PC-9 (cell line): Measurements from ENCODE around the gene SLC1A5. TPM values are rescaled to one million over a fixed set of nuclear protein-coding genes. Genes with fewer than 3 reads are reported as not detected.
"Not testable (repeated sequence)": the region's sequence is repeated elsewhere in the genome, so short reads cannot be mapped to it uniquely, and the experiment has no call there.

ENCODE experiments used
- BruUV-seq: library from RNA; stranded (reverse); fragments of 400-500 nt; replicated peaks from 2 replicates; lab custom pipeline; 2021; lab: Mats Ljungman, UMichigan
- CTCF ChIA-PET: fragments of 300-600 bp; sonication (Branson Sonifier 250); formaldehyde crosslinking; loops from one replicate; lab custom pipeline; 2022; ENCODE audit warnings: antibody characterized with exemption; lab: Charles Lee
- POLR2A ChIA-PET: fragments of 300-600 bp; sonication (Branson Sonifier 250); formaldehyde crosslinking; loops from one replicate; lab custom pipeline; 2022; ENCODE audit warnings: antibody characterized with exemption; ENCODE audit not compliant: unreplicated experiment; lab: Charles Lee
- DNase-seq, 2 experiments: peaks; one replicate each; pipeline versions ENCODE4 v3.0.0 to v3.0.0-alpha.2; 2015 to 2022; ENCODE audit warnings: mixed read lengths in 1 of 2
- H2AFZ ChIP-seq: fragments of 200-600 bp; sonication (generic); 2 replicates; pipeline ENCODE4 v1.8.1; 2017; ENCODE audit warnings: antibody characterized with exemption
- H3F3A ChIP-seq: fragments of 200-600 bp; sonication (generic); 2 replicates; pipeline ENCODE4 v1.8.1; 2017; ENCODE audit warnings: antibody characterized with exemption, mild to moderate bottlenecking, low read depth; ENCODE audit not compliant: insufficient read depth
- H3K27ac ChIP-seq: fragments of 200-600 bp; sonication (generic); 2 replicates; pipeline ENCODE4 v1.6.1; 2016; ENCODE audit warnings: mixed run types
- H3K27me3 ChIP-seq: fragments of 200-600 bp; sonication (generic); 2 replicates; pipeline ENCODE4 v1.6.1; 2016; ENCODE audit warnings: low read depth, mixed run types; ENCODE audit not compliant: insufficient read depth
- H3K36me3 ChIP-seq: fragments of 200-600 bp; sonication (generic); 2 replicates; pipeline ENCODE4 v1.6.1; 2016; ENCODE audit warnings: low read depth, mixed run types
- H3K4me1 ChIP-seq: fragments of 200-600 bp; sonication (generic); replicated peaks from 2 replicates; pipeline ENCODE4 v1.6.1; 2016; ENCODE audit warnings: mixed run types; ENCODE audit not compliant: insufficient read depth
- H3K4me2 ChIP-seq: fragments of 200-600 bp; sonication (generic); 2 replicates; pipeline ENCODE4 v1.6.1; 2017; ENCODE audit warnings: mixed run types
- H3K4me3 ChIP-seq: fragments of 200-600 bp; sonication (generic); 2 replicates; pipeline ENCODE4 v1.6.1; 2016; ENCODE audit warnings: mixed run types
- H3K79me2 ChIP-seq: fragments of 200-600 bp; sonication (generic); 2 replicates; pipeline ENCODE4 v1.6.1; 2017; ENCODE audit warnings: low read depth, mixed run types
- H3K9me2 ChIP-seq: fragments of 200-600 bp; sonication (generic); 2 replicates; pipeline ENCODE4 v1.8.1; 2017; ENCODE audit warnings: mild to moderate bottlenecking; ENCODE audit not compliant: insufficient read depth
- H3K9me3 ChIP-seq: fragments of 200-600 bp; sonication (generic); 2 replicates; pipeline ENCODE4 v1.8.1; 2016; ENCODE audit warnings: low read depth; ENCODE audit not compliant: insufficient read depth
- H4K20me1 ChIP-seq: fragments of 200-600 bp; sonication (generic); 2 replicates; pipeline ENCODE4 v1.8.1; 2017; ENCODE audit not compliant: insufficient read depth
- EZH2 ChIP-seq: fragments of 200-600 bp; sonication (generic); IDR thresholded peaks from 2 replicates; pipeline ENCODE4 v1.8.0; 2017; ENCODE audit warnings: antibody characterized with exemption, low read depth
- intact Hi-C: fragments of 100-400 bp; cut with micrococcal nuclease; formaldehyde crosslinking; loops from one replicate; pipeline ENCODE4 v1.10.0; 2022; ENCODE audit not compliant: unreplicated experiment
- total RNA-seq: library from RNA; stranded (reverse); gene quantifications from 2 replicates; pipeline ENCODE4 v1.2.3, GENCODE V29; 2021
- TF ChIP-seq, protein P1 (sequence below): fragments of 200-600 bp; sonication (generic); conservative IDR thresholded peaks from 2 replicates; pipeline ENCODE4 v1.6.1; 2017; ENCODE audit warnings: mixed run types, antibody characterized with exemption, mild to moderate bottlenecking, moderate library complexity

The SLC1A5 gene
- total RNA-seq, 1 experiment from 2014 or later: 264 TPM

DNA sequence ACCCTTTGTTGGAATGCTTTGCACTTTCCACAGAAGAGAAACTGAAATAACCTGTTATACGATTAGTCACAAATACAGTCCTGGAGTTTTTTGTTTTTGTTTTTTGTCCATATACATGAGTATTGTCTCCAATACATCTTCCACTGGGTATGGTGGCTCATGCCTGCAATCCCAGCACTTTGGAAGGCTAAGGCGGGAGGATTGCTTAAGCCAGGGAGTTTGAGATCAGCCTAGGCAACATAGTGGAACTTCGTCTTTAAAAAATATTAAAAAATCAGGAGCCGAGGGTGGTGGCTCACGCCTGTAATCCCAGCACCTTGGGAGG, 37.3 kb upstream of the SLC1A5 start:
- intact Hi-C loops: loop anchor here (1.0 kb wide), 1 partner anchor 37 kb away; the partner anchor contains the start of gene SLC1A5
- TF ChIP-seq EZH2: no peak
- TF ChIP-seq, protein P1, sequence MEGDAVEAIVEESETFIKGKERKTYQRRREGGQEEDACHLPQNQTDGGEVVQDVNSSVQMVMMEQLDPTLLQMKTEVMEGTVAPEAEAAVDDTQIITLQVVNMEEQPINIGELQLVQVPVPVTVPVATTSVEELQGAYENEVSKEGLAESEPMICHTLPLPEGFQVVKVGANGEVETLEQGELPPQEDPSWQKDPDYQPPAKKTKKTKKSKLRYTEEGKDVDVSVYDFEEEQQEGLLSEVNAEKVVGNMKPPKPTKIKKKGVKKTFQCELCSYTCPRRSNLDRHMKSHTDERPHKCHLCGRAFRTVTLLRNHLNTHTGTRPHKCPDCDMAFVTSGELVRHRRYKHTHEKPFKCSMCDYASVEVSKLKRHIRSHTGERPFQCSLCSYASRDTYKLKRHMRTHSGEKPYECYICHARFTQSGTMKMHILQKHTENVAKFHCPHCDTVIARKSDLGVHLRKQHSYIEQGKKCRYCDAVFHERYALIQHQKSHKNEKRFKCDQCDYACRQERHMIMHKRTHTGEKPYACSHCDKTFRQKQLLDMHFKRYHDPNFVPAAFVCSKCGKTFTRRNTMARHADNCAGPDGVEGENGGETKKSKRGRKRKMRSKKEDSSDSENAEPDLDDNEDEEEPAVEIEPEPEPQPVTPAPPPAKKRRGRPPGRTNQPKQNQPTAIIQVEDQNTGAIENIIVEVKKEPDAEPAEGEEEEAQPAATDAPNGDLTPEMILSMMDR: 0 out of 2 replicates have a peak, but pooled peaks have one; percentile 9
- no TSS peak for BruUV-seq
- H3K79me2 ChIP-seq: no peaks in the 10 kb centered on the region
- peaks cover 48% of the 10 kb centered on the region for H3F3A ChIP-seq
- ChIA-PET CTCF (no interaction called here), POLR2A (interaction anchor here (0.6 kb wide), 1 partner anchor 37 kb away, joined by 7 read pairs; the partner anchor contains the start of gene SLC1A5)
- H4K20me1 ChIP-seq: no peaks in the 10 kb centered on the region
- H3K4me2 ChIP-seq: peak overlapping the region; percentile 43
- peak in 1 of 2 experiments; percentile 93 for DNase-seq
- H3K27me3 ChIP-seq: no peaks in the 10 kb centered on the region
- no peak overlapping the region; the same call in 1 of the 2 replicates for H3K4me3 ChIP-seq
- H3K9me3 ChIP-seq: no peaks in the 10 kb centered on the region
- H3K27ac ChIP-seq: peak overlapping the region; percentile 49
- H3K36me3 ChIP-seq: no peaks in the 10 kb centered on the region
- H3K9me2 ChIP-seq: no peaks in the 10 kb centered on the region
- H3K4me1 ChIP-seq: peaks cover 57% of the 10 kb centered on the region
- no peak overlapping the region for H2AFZ ChIP-seq

DNA sequence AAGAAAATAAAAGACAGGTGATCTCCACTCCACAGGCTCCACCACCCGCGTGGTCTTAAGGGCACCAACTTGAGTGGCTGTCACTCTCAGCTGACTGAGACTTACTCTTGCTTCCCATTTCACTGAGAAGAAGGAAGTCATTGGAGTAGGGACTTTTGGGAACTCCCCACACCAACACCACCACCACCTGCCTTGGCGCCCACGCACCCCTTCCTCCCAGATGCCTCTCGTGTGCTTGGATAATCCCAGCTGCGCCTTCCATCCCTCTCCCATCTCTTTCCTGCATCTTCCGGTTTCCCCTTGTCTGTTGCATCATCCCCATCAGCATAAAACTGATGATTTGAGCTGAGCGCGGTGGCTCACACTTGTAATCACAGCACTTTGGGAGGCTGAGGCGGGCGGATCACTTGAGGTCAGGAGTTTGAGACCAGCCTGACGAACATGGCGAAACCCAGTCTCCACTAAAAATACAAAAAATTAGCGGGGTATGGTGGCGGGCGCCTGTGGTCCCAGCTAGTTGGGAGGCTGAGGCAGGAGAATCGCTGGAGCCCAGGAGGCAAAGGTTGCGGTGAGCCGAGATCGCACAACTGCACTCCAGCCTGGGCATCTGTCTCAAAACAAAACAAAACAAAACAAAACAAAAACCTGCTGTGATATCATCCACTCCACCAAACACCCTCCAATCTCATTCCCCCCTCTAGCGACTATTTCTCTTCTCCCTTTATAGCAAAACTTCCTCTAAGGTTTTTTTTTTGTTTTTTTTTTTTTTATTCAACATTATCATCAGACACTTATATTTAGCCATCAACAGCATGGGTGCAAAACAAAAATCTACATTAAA, 36.7 kb upstream of the SLC1A5 start:
- ChIA-PET POLR2A (no interaction called here), CTCF (interaction anchor here (0.6 kb wide), 1 partner anchor 92 kb away, joined by 3 read pairs; no protein-coding TSS in a partner anchor)
- TF ChIP-seq EZH2: no peak
- TF ChIP-seq, protein P1: peak; percentile 31; the same call in 1 of the 2 replicates
- Histone ChIP-seq H3K4me2 (peak overlapping the region; percentile 43), H3F3A (peaks cover 49% of the 10 kb centered on the region), H3K27ac (peak overlapping the region; percentile 49), H4K20me1 (no peaks in the 10 kb centered on the region), H3K9me2 (no peaks in the 10 kb centered on the region), H3K36me3 (no peaks in the 10 kb centered on the region), H3K9me3 (no peaks in the 10 kb centered on the region), H3K27me3 (no peaks in the 10 kb centered on the region), H3K4me1 (peaks cover 60% of the 10 kb centered on the region), H3K4me3 (no peak overlapping the region), H3K79me2 (no peaks in the 10 kb centered on the region), H2AFZ (peak overlapping the region; percentile 17; the same call in 1 of the 2 replicates)
- BruUV-seq: no TSS peak
- no peak for DNase-seq
- intact Hi-C loops: loop anchor here (1.0 kb wide), 1 partner anchor 37 kb away; the partner anchor contains the start of gene SLC1A5

DNA sequence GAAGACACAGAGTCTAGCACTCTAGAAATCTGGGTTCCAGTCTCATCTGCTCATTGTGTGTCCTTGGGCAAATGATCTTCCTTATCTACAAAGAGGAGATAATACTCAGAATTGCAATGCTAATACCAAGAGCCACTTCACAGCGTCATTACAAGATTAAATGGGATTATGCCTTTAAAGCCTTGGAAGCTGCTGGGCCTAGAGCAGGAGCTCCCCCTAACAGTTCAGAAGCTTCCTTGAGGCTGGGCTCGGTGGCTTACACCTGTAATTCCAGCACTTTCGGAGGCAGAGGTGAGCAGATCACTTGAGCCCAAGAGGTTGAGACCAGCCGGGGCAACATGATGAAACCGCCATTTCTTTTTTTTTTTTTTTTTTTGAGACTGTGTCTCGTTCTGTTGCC, 34.7 kb upstream of the SLC1A5 start:
- no peaks in the 10 kb centered on the region for H3K9me2 ChIP-seq
- no peak overlapping the region for H3K4me2 ChIP-seq
- H4K20me1 ChIP-seq: no peaks in the 10 kb centered on the region
- no TSS peak for BruUV-seq
- no peaks in the 10 kb centered on the region for H3K27me3 ChIP-seq
- H3K27ac ChIP-seq: no peak overlapping the region
- ChIA-PET POLR2A (no interaction called here), CTCF (interaction anchor here (0.7 kb wide), 2 partner anchors 68 to 76 kb away, joined by 3 to 5 read pairs; no protein-coding TSS in a partner anchor)
- no peak overlapping the region for H3K4me3 ChIP-seq
- intact Hi-C loops: no loop called here
- H3K79me2 ChIP-seq: no peaks in the 10 kb centered on the region
- no peak for TF ChIP-seq EZH2
- TF ChIP-seq, protein P1: no peak
- DNase-seq: no peak
- no peaks in the 10 kb centered on the region for H3K36me3 ChIP-seq
- peaks cover 33% of the 10 kb centered on the region for H3F3A ChIP-seq
- no peak overlapping the region for H2AFZ ChIP-seq
- no peaks in the 10 kb centered on the region for H3K9me3 ChIP-seq
- peaks cover 40% of the 10 kb centered on the region for H3K4me1 ChIP-seq

DNA sequence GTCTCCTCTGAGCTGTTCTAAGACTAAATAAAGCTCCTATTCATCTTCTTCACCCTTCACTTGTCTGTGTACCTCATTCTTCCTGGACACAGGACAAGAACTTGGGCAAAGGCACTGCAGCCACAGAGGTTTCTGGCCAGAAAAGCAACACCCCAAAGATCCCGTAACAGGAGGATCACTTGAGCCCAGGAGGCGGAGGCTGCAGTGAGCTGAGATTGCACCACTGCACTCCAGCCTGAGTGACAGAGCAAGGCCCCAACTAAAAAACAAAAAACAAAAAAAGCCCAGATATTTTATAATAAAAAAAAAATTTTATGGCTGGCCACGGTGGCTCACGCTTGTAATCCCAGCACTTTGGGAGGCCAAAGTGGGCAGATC, 34.0 kb upstream of the SLC1A5 start:
- Histone ChIP-seq H3F3A (peaks cover 33% of the 10 kb centered on the region), H3K4me1 (peaks cover 40% of the 10 kb centered on the region)
- intact Hi-C loops, DNase-seq, H3K79me2 ChIP-seq, H3K9me2 ChIP-seq, H2AFZ ChIP-seq, BruUV-seq, H3K4me2 ChIP-seq, H3K27ac ChIP-seq, POLR2A ChIA-PET, H3K9me3 ChIP-seq, H3K4me3 ChIP-seq, H3K36me3 ChIP-seq, H3K27me3 ChIP-seq, H4K20me1 ChIP-seq: not testable (repeated sequence)
- CTCF ChIA-PET: interaction anchor here (0.6 kb wide), 1 partner anchor 14 kb away, joined by 5 read pairs; no protein-coding TSS in a partner anchor
